Naive thymus-derived CD4-positive, alpha-beta T cell (primary cell): ENCODE measurements around the gene SUPT6H. TPM values are rescaled to one million over a fixed set of nuclear protein-coding genes. Genes with fewer than 3 reads are reported as not detected.
A peak's percentile ranks its signal among the peaks of the same experiment; 100 is the strongest.

Source experiments
- ATAC-seq: fragments of 150-1000 bp; cut with Tn5 transposase; 2 replicates; pipeline ENCODE4 v1.10.0; 2021; ENCODE audit warnings: mild to moderate bottlenecking, moderate library complexity
- CTCF ChIA-PET: fragments of 350-600 bp; sonication (Branson Sonifier 250); formaldehyde crosslinking; loops from one replicate; lab custom pipeline; 2021; ENCODE audit warnings: antibody characterized with exemption; lab: Charles Lee
- POLR2A ChIA-PET: fragments of 350-600 bp; sonication (Branson Sonifier 250); formaldehyde crosslinking; loops from one replicate; lab custom pipeline; 2021; ENCODE audit warnings: antibody characterized with exemption, inconsistent platforms; lab: Charles Lee
- DNase-seq, 9 donors: peaks; one replicate each; pipeline versions ENCODE4 v3.0.0 to v3.0.0-alpha.2; 2020 to 2022; ENCODE audit warnings: mixed read lengths in 1 of 9
- H3K27ac ChIP-seq: one replicate; pipeline ENCODE4 v1.7.0; 2013; ENCODE audit warnings: mild to moderate bottlenecking, low read depth, low read length, moderate library complexity
- H3K27me3 ChIP-seq, 2 donors: one replicate each; pipeline ENCODE4 v1.7.0; 2013; ENCODE audit warnings: low read length in 2 of 2, mild to moderate bottlenecking in 2 of 2, moderate library complexity in 2 of 2; ENCODE audit not compliant: control insufficient read depth in 2 of 2, insufficient read depth in 2 of 2
- H3K36me3 ChIP-seq, 3 experiments: 1 replicate in 2 of 3; 2 replicates in 1 of 3; pipeline ENCODE4 v1.7.0; 2013; ENCODE audit warnings: low read length in 3 of 3, mild to moderate bottlenecking in 3 of 3, moderate library complexity in 1 of 3; ENCODE audit not compliant: insufficient read depth in 3 of 3, control insufficient read depth in 2 of 3
- H3K4me1 ChIP-seq, 2 donors: one replicate each; pipeline ENCODE4 v1.7.0; 2013; ENCODE audit warnings: low read length in 2 of 2, mild to moderate bottlenecking in 2 of 2, moderate library complexity in 1 of 2; ENCODE audit not compliant: control insufficient read depth in 2 of 2, insufficient read depth in 2 of 2
- H3K4me3 ChIP-seq: 2 replicates; pipeline ENCODE4 v1.7.0; 2013; ENCODE audit warnings: mild to moderate bottlenecking, low read length
- H3K9me3 ChIP-seq, 3 experiments: 1 replicate in 2 of 3; 2 replicates in 1 of 3; pipeline ENCODE4 v1.7.0; 2013; ENCODE audit warnings: low read length in 3 of 3; ENCODE audit not compliant: control insufficient read depth in 2 of 3
- H3K27ac Mint-ChIP-seq, 9 donors: one replicate each; pipeline ENCODE4 v1.8.0; 2020 to 2022; ENCODE audit warnings: mixed read lengths in 9 of 9, mild to moderate bottlenecking in 8 of 9, moderate library complexity in 5 of 9, inconsistent platforms in 2 of 9
- H3K27me3 Mint-ChIP-seq, 5 donors: one replicate each; pipeline ENCODE4 v1.8.0; 2021 to 2022; ENCODE audit warnings: mixed read lengths in 5 of 5, mild to moderate bottlenecking in 1 of 5
- H3K36me3 Mint-ChIP-seq, 5 donors: one replicate each; pipeline ENCODE4 v1.8.0; 2020 to 2022; ENCODE audit warnings: mixed read lengths in 5 of 5, mild to moderate bottlenecking in 3 of 5, inconsistent platforms in 1 of 5
- H3K4me1 Mint-ChIP-seq, 7 donors: one replicate each; pipeline ENCODE4 v1.8.0; 2020 to 2022; ENCODE audit warnings: mixed read lengths in 7 of 7, mild to moderate bottlenecking in 3 of 7, inconsistent platforms in 1 of 7
- H3K4me3 Mint-ChIP-seq, 10 donors: one replicate each; pipeline ENCODE4 v1.8.0; 2020 to 2022; ENCODE audit warnings: mild to moderate bottlenecking in 10 of 10, mixed read lengths in 10 of 10, moderate library complexity in 6 of 10, inconsistent platforms in 2 of 10
- H3K9me3 Mint-ChIP-seq, 11 donors: one replicate each; pipeline ENCODE4 v1.8.0; 2020 to 2022; ENCODE audit warnings: mixed read lengths in 11 of 11, mild to moderate bottlenecking in 4 of 11, inconsistent platforms in 1 of 11, moderate library complexity in 1 of 11
- intact Hi-C, 2 donors: fragments of 100-400 bp; cut with micrococcal nuclease; formaldehyde crosslinking; loops; one replicate each; pipeline ENCODE4 v1.15.1; 2023
- polyA plus RNA-seq, 2 donors: library from polyadenylated mRNA; unstranded; fragments of 300-500 nt; fragmentation: Illumina TruSeq; gene quantifications; one replicate each; pipeline ENCODE4 v1.2.3, GENCODE V29; 2021
- total RNA-seq, 6 experiments: library from RNA in 5 of 6; stranded (reverse) in 5 of 6; gene quantifications; 1 replicate in 5 of 6; 2 replicates in 1 of 6; pipeline ENCODE4 v1.2.3 and lab custom pipeline; 2021 to 2026

The SUPT6H gene
- total RNA-seq (100 to 1,000 TPM in 2 of 5 experiments, 10 to 100 TPM in 3; 91.2 to 132 (median 98.5) TPM), polyA plus RNA-seq (10 to 100 TPM in 1 of 2 donors, 1 to 10 TPM in 1; 9.8 to 23.8 TPM), total RNA-seq (lab: John Stamatoyannopoulos, UW) (247 reads per million, percentile 95 among the genes with 10 or more reads in this experiment)

DNA sequence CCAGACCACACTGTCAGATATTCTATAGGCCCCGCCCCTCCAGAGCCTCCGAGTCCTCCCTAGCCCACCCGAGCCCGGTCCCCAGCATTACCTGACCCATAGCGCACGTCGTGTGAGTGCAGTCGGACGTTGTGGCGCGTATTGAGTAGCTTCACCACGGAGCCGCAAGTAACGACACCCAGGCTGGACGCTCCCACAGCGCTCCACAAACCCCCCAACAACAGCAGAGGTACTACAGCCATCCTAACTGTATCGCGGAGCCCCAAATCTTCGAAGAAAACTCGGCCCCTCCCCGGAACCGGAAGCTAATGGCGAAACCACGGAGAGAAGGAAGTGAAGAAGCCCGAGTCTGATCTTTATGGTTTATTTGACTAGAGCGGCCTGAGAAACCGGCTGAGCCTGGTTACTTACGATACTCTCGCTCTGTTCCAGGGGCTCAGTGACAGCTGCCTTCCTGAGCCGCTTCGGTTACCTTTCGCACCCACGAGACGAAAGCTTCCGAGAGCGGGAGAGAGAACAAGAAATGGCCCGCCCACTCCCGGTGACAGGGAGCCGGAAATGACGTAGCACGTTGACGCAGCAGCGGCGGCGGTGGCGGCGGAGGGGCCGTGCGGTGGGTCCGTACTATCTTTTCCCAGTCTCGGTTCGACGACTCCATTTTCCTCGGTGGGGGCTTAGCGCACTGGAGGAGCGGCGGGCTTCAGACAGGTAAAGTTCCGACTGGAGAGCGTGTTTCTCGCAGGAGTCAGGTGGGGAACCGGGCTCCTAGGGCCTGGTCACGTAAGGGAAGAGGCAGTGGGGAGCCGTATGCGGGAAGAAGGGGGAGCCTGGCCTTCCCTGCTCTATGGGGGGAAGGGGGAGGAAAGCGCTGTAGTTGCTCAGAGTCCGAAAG, at the start of gene SUPT6H, which contains the start of gene SDF2:
SUPT6H (plus strand) TSS at position 571 of the 892 bp plus-strand sequence. CDS start 11,197 bp downstream, outside the sequence.
SDF2 (minus strand) TSS at position 272 of the 892 bp plus-strand sequence; CDS start at position 242, 30 bp downstream.
- POLR2A ChIA-PET: interaction anchor here (0.5 to 5.5 kb wide), 21 partner anchors 9 to 817 kb away, joined by 3 to 81 read pairs (median 5); partner anchors contain the start of genes ALDOC, BLTP2, NEK8 and PHF12
- Mint-ChIP-seq H3K27me3 (no peaks in the 10 kb centered on the region), H3K4me1 (peaks cover 45 to 73% (median 67%) of the 10 kb centered on the region in 7 donors), H3K27ac (peak within 1 kb of the TSS; percentile 98 to 100 (median 100)), H3K4me3 (peak within 1 kb of the TSS; percentile 86 to 100 (median 99)), H3K36me3 (peaks cover 0 to 39% (median 17%) of the 10 kb centered on the region in 5 donors), H3K9me3 (no peaks in the 10 kb centered on the region)
- peaks cover 0 to 19% (median 0%) of the 10 kb centered on the region in 3 experiments for H3K36me3 ChIP-seq
- H3K9me3 ChIP-seq: no peaks in the 10 kb centered on the region
- peak within 1 kb of the TSS; percentile 90 for H3K27ac ChIP-seq
- CTCF ChIA-PET: interaction anchor here (0.6 to 3.0 kb wide), 4 partner anchors 12 to 246 kb away, joined by 3 to 15 read pairs (median 6); partner anchors contain the start of genes BLTP2 and TLCD1
- H3K27me3 ChIP-seq: no peaks in the 10 kb centered on the region
- peaks cover 24 to 35% of the 10 kb centered on the region in 2 donors for H3K4me1 ChIP-seq
- ATAC-seq (peak; percentile 91), DNase-seq (peak; percentile 91 to 97 (median 95))
- intact Hi-C loops: loop anchor here (1.0 to 5.0 kb wide), 15 partner anchors 17 to 630 kb away; partner anchors contain the start of genes ALDOC (in 2 of the 2), BLTP2 (in 2 of the 2), PROCA1 (in 2 of the 2) and SPAG5 (in 2 of the 2)
- H3K4me3 ChIP-seq: peak within 1 kb of the TSS; percentile 72

DNA sequence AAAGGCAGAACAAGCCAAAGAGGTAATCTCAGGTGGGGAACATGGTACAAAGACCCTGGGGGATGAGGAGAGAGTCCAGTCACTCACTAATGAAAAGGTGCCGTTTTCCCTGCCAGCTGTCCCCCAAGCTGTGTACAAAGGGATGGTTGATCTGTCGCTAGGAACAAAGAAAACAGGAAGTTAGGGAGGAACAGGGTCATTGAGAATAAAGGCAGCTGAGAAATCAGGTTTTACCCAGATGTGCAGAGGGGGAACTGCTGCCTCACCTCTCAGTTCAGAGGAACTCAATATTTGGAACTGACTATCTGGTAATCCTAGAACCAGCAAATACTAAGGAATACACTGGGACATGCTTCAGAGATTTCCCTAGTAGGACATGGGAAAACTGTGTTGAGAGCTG, 49.5 kb upstream of the SUPT6H start:
- H3K9me3 ChIP-seq: no peaks in the 10 kb centered on the region
- no peaks in the 10 kb centered on the region for H3K4me1 ChIP-seq
- Mint-ChIP-seq H3K9me3 (no peaks in the 10 kb centered on the region), H3K36me3 (peaks cover 5 to 29% (median 13%) of the 10 kb centered on the region in 5 donors), H3K4me3 (no peak overlapping the region), H3K4me1 (peaks cover 6 to 19% (median 10%) of the 10 kb centered on the region in 7 donors), H3K27me3 (no peaks in the 10 kb centered on the region), H3K27ac (peak overlapping the region in 7 of 9 donors; percentile 3 to 84 (median 57))
- no peak overlapping the region for H3K27ac ChIP-seq
- peaks cover 5 to 40% (median 26%) of the 10 kb centered on the region in 3 experiments for H3K36me3 ChIP-seq
- CTCF ChIA-PET: interaction anchor here (0.7 to 3.5 kb wide), 8 partner anchors 12 to 120 kb away, joined by 3 to 19 read pairs (median 4); partner anchors contain the start of gene PIGS
- DNase-seq (no peak), ATAC-seq (no peak)
- POLR2A ChIA-PET: interaction anchor here (1.0 to 1.4 kb wide), 2 partner anchors 13 to 41 kb away, joined by 3 to 5 read pairs; partner anchors contain the start of genes PIGS and SPAG5
- no peaks in the 10 kb centered on the region for H3K27me3 ChIP-seq
- intact Hi-C loops: loop anchor here in 1 of 2 donors (5.0 kb wide), 1 partner anchor 35 kb away; the partner anchor contains the start of gene ALDOC
- no peak overlapping the region for H3K4me3 ChIP-seq

GRCh38 chr17:28612936-28613872, 48.8 kb upstream of the SUPT6H start:
- DNase-seq (peak in 7 of 9 donors; percentile 27 to 45 (median 41)), ATAC-seq (peak; percentile 70)
- Mint-ChIP-seq H3K4me3 (no peak overlapping the region), H3K36me3 (peaks cover 6 to 30% (median 13%) of the 10 kb centered on the region in 5 donors), H3K9me3 (no peaks in the 10 kb centered on the region), H3K27me3 (no peaks in the 10 kb centered on the region), H3K4me1 (peaks cover 6 to 19% (median 10%) of the 10 kb centered on the region in 7 donors), H3K27ac (peak overlapping the region in 6 of 9 donors; percentile 38 to 75 (median 64))
- no peaks in the 10 kb centered on the region for H3K27me3 ChIP-seq
- CTCF ChIA-PET: interaction anchor here (0.7 to 3.5 kb wide), 10 partner anchors 13 to 120 kb away, joined by 3 to 19 read pairs (median 4); partner anchors contain the start of gene PIGS
- H3K4me3 ChIP-seq: no peak overlapping the region
- H3K36me3 ChIP-seq: peaks cover 5 to 44% (median 29%) of the 10 kb centered on the region in 3 experiments
- H3K4me1 ChIP-seq: no peaks in the 10 kb centered on the region
- intact Hi-C loops: loop anchor here (1.0 to 5.0 kb wide), 5 partner anchors 14 to 119 kb away; partner anchors contain the start of genes ALDOC (in 1 of the 2) and SPAG5 (in 1 of the 2)
- POLR2A ChIA-PET: interaction anchor here (1.0 to 1.4 kb wide), 2 partner anchors 13 to 41 kb away, joined by 3 to 5 read pairs; partner anchors contain the start of genes PIGS and SPAG5
- H3K9me3 ChIP-seq: no peaks in the 10 kb centered on the region
- H3K27ac ChIP-seq: no peak overlapping the region

- Mint-ChIP-seq H3K9me3 (no peaks in the 10 kb centered on the region), H3K4me1 (peaks cover 6 to 19% (median 10%) of the 10 kb centered on the region in 7 donors), H3K27me3 (no peaks in the 10 kb centered on the region), H3K27ac (peak within 1 kb of the TSS in 7 of 9 donors; percentile 32 to 74 (median 56)), H3K4me3 (no peak within 1 kb of the TSS), H3K36me3 (peaks cover 10 to 35% (median 18%) of the 10 kb centered on the region in 5 donors)
- ChIA-PET POLR2A (no interaction called here), CTCF (interaction anchor here (0.6 to 3.5 kb wide), 6 partner anchors 9 to 119 kb away, joined by 3 to 19 read pairs (median 5); partner anchors contain the start of gene PIGS)
- no peaks in the 10 kb centered on the region for H3K27me3 ChIP-seq
- no peak within 1 kb of the TSS for H3K27ac ChIP-seq
- H3K9me3 ChIP-seq: no peaks in the 10 kb centered on the region
- intact Hi-C loops: loop anchor here (1.0 to 5.0 kb wide), 5 partner anchors 15 to 120 kb away; partner anchors contain the start of genes ALDOC (in 1 of the 2) and SPAG5 (in 1 of the 2)
- H3K4me1 ChIP-seq: no peaks in the 10 kb centered on the region
- no peak for ATAC-seq
- peaks cover 10 to 51% (median 36%) of the 10 kb centered on the region in 3 experiments for H3K36me3 ChIP-seq
- no peak within 1 kb of the TSS for H3K4me3 ChIP-seq
- DNase-seq: no peak
These were observed 48.0 kb upstream of the SUPT6H start, which contains the start of gene RSKR for GRCh38 chr17:28613931-28614381. Gene RSKR (minus strand): TSS chr17:28614185. CDS start chr17:28614161, 24 bp downstream.

GRCh38 chr17:28615260-28615940, 46.6 kb upstream of the SUPT6H start:
- Mint-ChIP-seq H3K27ac (no peak overlapping the region), H3K4me3 (no peak overlapping the region), H3K36me3 (peaks cover 8 to 43% (median 25%) of the 10 kb centered on the region in 5 donors), H3K9me3 (no peaks in the 10 kb centered on the region), H3K4me1 (peaks cover 6 to 19% (median 10%) of the 10 kb centered on the region in 7 donors), H3K27me3 (no peaks in the 10 kb centered on the region)
- H3K27ac ChIP-seq: no peak overlapping the region
- H3K9me3 ChIP-seq: no peaks in the 10 kb centered on the region
- H3K27me3 ChIP-seq: no peaks in the 10 kb centered on the region
- CTCF ChIA-PET: interaction anchor here (1.1 to 1.3 kb wide), 2 partner anchors 23 to 120 kb away, joined by 3 to 4 read pairs; no protein-coding TSS in a partner anchor
- peaks cover 24 to 66% (median 51%) of the 10 kb centered on the region in 3 experiments for H3K36me3 ChIP-seq
- no peaks in the 10 kb centered on the region for H3K4me1 ChIP-seq
- DNase-seq (no peak), ATAC-seq (no peak)
- intact Hi-C loops: no loop called here
- H3K4me3 ChIP-seq: no peak overlapping the region
- POLR2A ChIA-PET: interaction anchor here (2.2 kb wide), 1 partner anchor 43 kb away, joined by 5 read pairs; the partner anchor contains the start of gene PIGS
